Ovary (tissue), 9 donors: Measurements from ENCODE around the gene TBC1D5. TPM values are rescaled to one million over a fixed set of nuclear protein-coding genes. Genes with fewer than 3 reads are reported as not detected.

Experiments
- DNase-seq, 5 donors: peaks; one replicate each; pipeline ENCODE4 v3.0.0-alpha.2; 2019 to 2020
- H3K27ac ChIP-seq, 2 donors: fragments of 200-600 bp; one replicate each; pipeline versions ENCODE4 v1.5.1 to v1.8.0; 2019 to 2022
- H3K27me3 ChIP-seq: fragments of 200-600 bp; one replicate; pipeline ENCODE4 v1.8.0; 2022
- H3K36me3 ChIP-seq: fragments of 200-600 bp; sonication (generic); one replicate; pipeline ENCODE4 v1.5.1; 2019
- H3K4me1 ChIP-seq: one replicate; pipeline ENCODE4 v1.8.1; 2013; ENCODE audit warnings: mild to moderate bottlenecking, moderate library complexity; ENCODE audit not compliant: insufficient read depth
- H3K4me3 ChIP-seq: fragments of 200-600 bp; sonication (generic); one replicate; pipeline ENCODE4 v1.5.1; 2017
- H3K9me3 ChIP-seq, 2 donors: fragments of 200-600 bp in 1 of 2; sonication (generic) in 1 of 2; one replicate each; pipeline versions ENCODE4 v1.5.1 to v1.8.1; 2013 to 2019; ENCODE audit warnings: mild to moderate bottlenecking in 1 of 2, moderate library complexity in 1 of 2
- CTCF ChIP-seq, 3 donors: fragments of 450-650 bp in 2 of 3; fragments of 200-600 bp in 1 of 3; IDR thresholded peaks; one replicate each; pipeline versions ENCODE4 v1.5.1 to v1.8.0; 2016 to 2022; ENCODE audit warnings: antibody characterized with exemption in 3 of 3, mild to moderate bottlenecking in 1 of 3
- EP300 ChIP-seq: sonication (generic); formaldehyde crosslinking; IDR thresholded peaks from one replicate; pipeline ENCODE4 v1.6.1; 2017; ENCODE audit warnings: antibody characterized with exemption
- POLR2A ChIP-seq: fragments of 450-650 bp; IDR thresholded peaks from one replicate; pipeline ENCODE4 v1.6.1; 2017; ENCODE audit warnings: antibody characterized with exemption, mild to moderate bottlenecking, moderate library complexity
- whole genome bisulfite sequencing, 3 donors: extraction: QIAGEN DNeasy Blood & Tissue Kit in 1 of 3; methylation state at CpG; one replicate each; pipeline versions ENCODE4 v1.1.5 to v1.1.7; 2013 to 2017; 5-methylcytosine and 5-hydroxymethylcytosine counted together
- intact Hi-C, 4 donors: fragments of 100-400 bp; cut with DNase I; formaldehyde crosslinking; loops; one replicate each; pipeline versions ENCODE4 v1.11.0 to v1.15.1; 2022 to 2023
- polyA plus RNA-seq, 2 donors: library from polyadenylated mRNA; stranded (reverse); fragments of 200-250 nt in 1 of 2; fragments of 350-450 nt in 1 of 2; fragmentation: Illumina TruSeq in 1 of 2; extraction: RNeasy Lipid Tissue Mini Kit (QIAGEN cat#74804) in 1 of 2; gene quantifications; one replicate each; pipeline ENCODE4 v1.2.3, GENCODE V29; 2013 to 2014
- total RNA-seq, 7 donors: library from RNA; depleted of rRNA in 2 of 7; stranded (reverse); fragments of >200 nt in 2 of 7; fragmentation: NEBNext Ultra II Directional in 3 of 7; extraction: Animal tissue kit (Norgen Biotek cat#: 25700) in 3 of 7; gene quantifications; one replicate each; pipeline versions ENCODE4 v1.1.0 to v1.2.4, GENCODE V29; 2016 to 2023
- donor health status: DM: no; HTN: no; CAD: no; lungs with moderate emphysema.
- donor health status: DM: no; HTN: no; CAD: no.
- donor health status: Bipolar disorder and iron deficiency.
- donor health status: DM: yes; HTN: yes; CAD: no.
- donor health status: DM: no; HTN: no; CAD: no.
- donor health status: DM: yes; HTN: yes; CAD: no.

The TBC1D5 gene
- total and polyA plus RNA-seq, 9 donors, result 20.7 to 73.5 (median 61.0) TPM

GRCh38 chr3:17300441-17300840 lies 442.0 kb downstream of the TBC1D5 start:
- H3K27ac ChIP-seq, result no peak overlapping the region
- no peaks in the 10 kb centered on the region for H3K4me1 ChIP-seq
- H3K4me3 ChIP-seq, result no peak overlapping the region
- H3K27me3 ChIP-seq, result no peaks in the 10 kb centered on the region
- H3K9me3 ChIP-seq, result no peaks in the 10 kb centered on the region
- DNase-seq, result no peak
- TF ChIP-seq CTCF (IDR thresholded peaks at IDR 0.05) (no peak), EP300 (no peak), POLR2A (no peak)
- 72% methylated on average over 4 of the region's 4 CpGs for WGBS, 3 donors
- H3K36me3 ChIP-seq, result no peaks in the 10 kb centered on the region
- intact Hi-C loops, result no loop called here

GRCh38 chr3:17298038-17298437 lies 444.4 kb downstream of the TBC1D5 start:
- no peak overlapping the region for H3K4me3 ChIP-seq
- no peak for DNase-seq
- H3K9me3 ChIP-seq, result no peaks in the 10 kb centered on the region
- no peaks in the 10 kb centered on the region for H3K4me1 ChIP-seq
- H3K27me3 ChIP-seq, result no peaks in the 10 kb centered on the region
- intact Hi-C loops, result no loop called here
- no peaks in the 10 kb centered on the region for H3K36me3 ChIP-seq
- TF ChIP-seq POLR2A (no peak), CTCF (IDR thresholded peaks at IDR 0.05) (no peak), EP300 (no peak)
- no peak overlapping the region for H3K27ac ChIP-seq

GRCh38 chr3:17292556-17292955 lies 449.9 kb downstream of the TBC1D5 start:
- intact Hi-C loops, result no loop called here
- TF ChIP-seq EP300, result no peak
- no peak for TF ChIP-seq POLR2A
- TF ChIP-seq CTCF (IDR thresholded peaks at IDR 0.05), result no peak

GRCh38 chr3:17290894-17291293 lies 451.5 kb downstream of the TBC1D5 start:
- Histone ChIP-seq H3K27me3 (no peaks in the 10 kb centered on the region), H3K4me3 (no peak overlapping the region), H3K36me3 (no peaks in the 10 kb centered on the region), H3K27ac (no peak overlapping the region), H3K9me3 (no peaks in the 10 kb centered on the region), H3K4me1 (no peaks in the 10 kb centered on the region)
- TF ChIP-seq POLR2A, result no peak
- TF ChIP-seq EP300, result no peak
- no peak for TF ChIP-seq CTCF (IDR thresholded peaks at IDR 0.05)
- 87 to 91% (median 90%) methylated on average over 2 of the region's 2 CpGs for WGBS, 3 donors
- intact Hi-C loops, result no loop called here
- no peak for DNase-seq

More at GRCh38 chr3:17292556-17292955, 449.9 kb downstream of the TBC1D5 start:
- Histone ChIP-seq H3K36me3 (no peaks in the 10 kb centered on the region), H3K4me3 (no peak overlapping the region), H3K9me3 (no peaks in the 10 kb centered on the region), H3K27me3 (no peaks in the 10 kb centered on the region), H3K4me1 (no peaks in the 10 kb centered on the region), H3K27ac (no peak overlapping the region)
- DNase-seq, result no peak
